Osteoblast (primary cell): Measurements from ENCODE around the gene MACROD2. TPM values are rescaled to one million over a fixed set of nuclear protein-coding genes. Genes with fewer than 3 reads are reported as not detected.

ENCODE experiments used
- DNase-seq: peaks from one replicate; pipeline ENCODE4 v3.0.0; 2011; ENCODE audit warnings: low spot score, mixed read lengths; ENCODE audit not compliant: insufficient read length; ENCODE audit errors: missing footprints
- H2AFZ ChIP-seq: 2 replicates; pipeline ENCODE4 v1.6.0; 2011; ENCODE audit warnings: mild to moderate bottlenecking, low read length
- H3K27ac ChIP-seq: 2 replicates; pipeline ENCODE4 v1.5.1; 2011; ENCODE audit warnings: mild to moderate bottlenecking, low read depth, low read length, moderate library complexity
- H3K27me3 ChIP-seq: 2 replicates; pipeline ENCODE4 v1.6.0; 2012; ENCODE audit warnings: mild to moderate bottlenecking, control low read depth, inconsistent platforms, low read length, moderate library complexity; ENCODE audit not compliant: insufficient read depth
- H3K36me3 ChIP-seq: 2 replicates; pipeline ENCODE4 v1.5.1; 2011; ENCODE audit warnings: mild to moderate bottlenecking, low read length, control low read depth, moderate library complexity; ENCODE audit not compliant: insufficient read depth
- H3K4me1 ChIP-seq: 2 replicates; pipeline ENCODE4 v1.5.1; 2011; ENCODE audit warnings: mild to moderate bottlenecking, low read length, control low read depth, moderate library complexity; ENCODE audit not compliant: insufficient read depth
- H3K4me2 ChIP-seq: 2 replicates; pipeline ENCODE4 v1.6.0; 2011; ENCODE audit warnings: mild to moderate bottlenecking, low read length; ENCODE audit not compliant: insufficient read depth
- H3K4me3 ChIP-seq: fragments of 200-600 bp; sonication (generic); 3 replicates; pipeline ENCODE4 v1.5.1; 2012; ENCODE audit warnings: mild to moderate bottlenecking, low read length, inconsistent platforms; ENCODE audit not compliant: insufficient read depth
- H3K79me2 ChIP-seq: 2 replicates; pipeline ENCODE4 v1.6.0; 2012; ENCODE audit warnings: mild to moderate bottlenecking, low read length, control low read depth, inconsistent platforms; ENCODE audit not compliant: insufficient read depth
- H3K9me3 ChIP-seq: 2 replicates; pipeline ENCODE4 v1.5.1; 2011; ENCODE audit warnings: low read depth, low read length, control low read depth
- H4K20me1 ChIP-seq: 2 replicates; pipeline ENCODE4 v1.6.0; 2012; ENCODE audit warnings: mild to moderate bottlenecking, low read length, control low read depth; ENCODE audit not compliant: insufficient read depth
- CTCF ChIP-seq: IDR thresholded peaks from 2 replicates; pipeline ENCODE4 v1.5.1; 2011; ENCODE audit warnings: mild to moderate bottlenecking, low read depth, low read length, moderate library complexity; ENCODE audit errors: extremely low read depth
- total RNA-seq: library from RNA; depleted of rRNA; stranded (reverse); fragments of >200 nt; gene quantifications from 2 replicates; pipeline ENCODE4 v1.2.3, GENCODE V29; 2012

Gene MACROD2
- total RNA-seq, 1 donor, result 4.0 TPM

GRCh38 chr20:14820771-14821170 is 825.5 kb downstream of the MACROD2 start:
- Histone ChIP-seq H3K36me3 (no peaks in the 10 kb centered on the region), H4K20me1 (no peaks in the 10 kb centered on the region), H3K4me3 (no peak overlapping the region), H3K27me3 (no peaks in the 10 kb centered on the region), H3K4me2 (no peak overlapping the region), H2AFZ (no peak overlapping the region), H3K9me3 (peaks cover 2% of the 10 kb centered on the region), H3K27ac (no peak overlapping the region), H3K4me1 (no peaks in the 10 kb centered on the region), H3K79me2 (no peaks in the 10 kb centered on the region)
- DNase-seq, result no peak
- no peak for TF ChIP-seq CTCF

- no peak overlapping the region for H3K4me3 ChIP-seq
Measured at GRCh38 chr20:14821251-14821650, 825.9 kb downstream of the MACROD2 start.

GRCh38 chr20:14824996-14825395 is 829.7 kb downstream of the MACROD2 start:
- Histone ChIP-seq H3K79me2 (no peaks in the 10 kb centered on the region), H3K27ac (no peak overlapping the region), H4K20me1 (no peaks in the 10 kb centered on the region), H2AFZ (no peak overlapping the region), H3K4me1 (no peaks in the 10 kb centered on the region), H3K9me3 (peaks cover 2% of the 10 kb centered on the region), H3K4me3 (no peak overlapping the region), H3K36me3 (no peaks in the 10 kb centered on the region), H3K27me3 (no peaks in the 10 kb centered on the region), H3K4me2 (no peak overlapping the region)
- no peak for DNase-seq
- TF ChIP-seq CTCF, result no peak

More at GRCh38 chr20:14821251-14821650, 825.9 kb downstream of the MACROD2 start:
- peaks cover 2% of the 10 kb centered on the region for H3K9me3 ChIP-seq
- DNase-seq, result no peak
- no peak for TF ChIP-seq CTCF
- no peaks in the 10 kb centered on the region for H3K27me3 ChIP-seq
- H3K27ac ChIP-seq, result no peak overlapping the region
- H2AFZ ChIP-seq, result no peak overlapping the region
- no peaks in the 10 kb centered on the region for H3K79me2 ChIP-seq
- H3K4me1 ChIP-seq, result no peaks in the 10 kb centered on the region
- no peak overlapping the region for H3K4me2 ChIP-seq
- no peaks in the 10 kb centered on the region for H3K36me3 ChIP-seq
- no peaks in the 10 kb centered on the region for H4K20me1 ChIP-seq

DNA sequence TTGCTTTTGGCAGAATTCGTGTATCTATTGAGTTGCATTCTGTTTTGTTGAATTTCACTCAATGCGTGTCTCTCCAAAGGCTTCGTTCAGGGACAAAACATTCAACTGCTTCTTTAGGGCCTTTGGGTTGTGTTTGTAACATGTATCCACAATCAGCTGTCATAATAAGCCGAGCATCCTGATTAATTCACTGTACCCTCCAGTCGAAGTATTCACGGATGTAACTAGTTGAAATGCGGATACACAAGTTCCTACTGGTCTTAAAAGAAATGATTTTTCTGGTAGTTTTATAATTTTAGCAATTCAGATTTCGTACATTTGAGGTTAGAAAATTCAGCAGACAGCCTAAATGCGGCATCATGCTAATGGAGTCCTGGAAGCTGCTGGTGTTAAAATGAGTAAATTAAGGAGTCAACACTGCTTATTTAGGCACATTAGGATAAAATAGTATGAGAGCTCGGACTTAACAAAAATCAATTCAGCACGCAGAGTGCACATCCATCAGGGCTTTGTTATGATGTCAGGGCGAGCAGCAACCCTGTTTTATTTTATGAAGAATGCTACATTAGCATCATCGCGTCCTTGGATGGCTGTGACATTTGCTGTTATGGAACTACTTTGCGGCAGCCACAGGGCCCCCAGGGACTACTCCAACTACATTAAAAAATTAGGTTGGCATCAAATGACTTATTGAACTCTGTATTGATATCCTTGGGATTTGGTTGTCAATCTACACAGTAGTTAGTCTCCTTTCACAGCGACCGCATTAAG is 831.4 kb downstream of the MACROD2 start:
- no peaks in the 10 kb centered on the region for H3K36me3 ChIP-seq
- H3K27ac ChIP-seq, result no peak overlapping the region
- H4K20me1 ChIP-seq, result no peaks in the 10 kb centered on the region
- TF ChIP-seq CTCF, result no peak
- no peak for DNase-seq
- no peaks in the 10 kb centered on the region for H3K4me1 ChIP-seq
- H3K9me3 ChIP-seq, result peaks cover 2% of the 10 kb centered on the region
- H3K79me2 ChIP-seq, result no peaks in the 10 kb centered on the region
- no peak overlapping the region for H2AFZ ChIP-seq
- H3K27me3 ChIP-seq, result no peaks in the 10 kb centered on the region
- H3K4me2 ChIP-seq, result no peak overlapping the region
- H3K4me3 ChIP-seq, result no peak overlapping the region
